ENCODE results near the gene SURF4.

Gene SURF4

GRCh38 chr9:133348718-133349573 is 26.9 kb downstream of the SURF4 start:
- Histone ChIP-seq H3K36me3 (peaks cover 69 to 81% (median 75%) of the 10 kb centered on the region in 11 experiments), H3K9ac (peak overlapping the region; percentile 99 to 100 (median 99)), H3K27me3 (no peaks in the 10 kb centered on the region), H3K4me3 (peak overlapping the region; percentile 89 to 99 (median 96)), H4K20me1 (peaks cover 47 to 87% (median 75%) of the 10 kb centered on the region in 11 experiments), H3K4me1 (peaks cover 50 to 76% (median 59%) of the 10 kb centered on the region in 10 experiments), H3K9me3 (replicated peaks in 1 of 11) (no peaks in the 10 kb centered on the region), H3K27ac (peak overlapping the region; percentile 93 to 100 (median 98)), H3K4me2 (peak overlapping the region; percentile 86 to 98 (median 96))
- no peak for TF ChIP-seq Cebpa-rat (IDR thresholded peaks at IDR 0.05)

- Histone ChIP-seq H3K36me3 (peaks cover 75 to 81% (median 78%) of the 10 kb centered on the region in 11 experiments), H3K4me3 (peak within 1 kb of the TSS; percentile 89 to 99 (median 96)), H3K4me1 (peaks cover 53 to 76% (median 59%) of the 10 kb centered on the region in 10 experiments), H3K27me3 (no peaks in the 10 kb centered on the region), H3K27ac (peak within 1 kb of the TSS; percentile 93 to 100 (median 98)), H4K20me1 (peaks cover 47 to 86% (median 67%) of the 10 kb centered on the region in 11 experiments), H3K4me2 (peak within 1 kb of the TSS; percentile 93 to 99 (median 97)), H3K9ac (peak within 1 kb of the TSS; percentile 99 to 100 (median 99)), H3K9me3 (replicated peaks in 1 of 11) (no peaks in the 10 kb centered on the region)
- TF ChIP-seq Cebpa-rat (IDR thresholded peaks at IDR 0.05): no peak
Observed at GRCh38 chr9:133347985-133348717, 27.7 kb downstream of the SURF4 start, which contains the start of the genes MED22 and RPL7A. MED22 (minus strand) TSS chr9:133348131; CDS start chr9:133346662, 1,469 bp downstream. RPL7A (plus strand) TSS chr9:133348218; CDS start chr9:133348244, 26 bp downstream.

- peak overlapping the region; percentile 99 to 100 (median 99) for H3K9ac ChIP-seq
- H3K27me3 ChIP-seq: no peaks in the 10 kb centered on the region
- peak overlapping the region; percentile 89 to 99 (median 96) for H3K4me3 ChIP-seq
- H3K4me2 ChIP-seq: peak overlapping the region; percentile 89 to 99 (median 97)
- peaks cover 41 to 86% (median 62%) of the 10 kb centered on the region in 11 experiments for H4K20me1 ChIP-seq
- H3K27ac ChIP-seq: peak overlapping the region; percentile 93 to 100 (median 98)
- peaks cover 72 to 81% (median 78%) of the 10 kb centered on the region in 11 experiments for H3K36me3 ChIP-seq
- TF ChIP-seq Cebpa-rat (IDR thresholded peaks at IDR 0.05): no peak
- no peaks in the 10 kb centered on the region for H3K9me3 ChIP-seq (replicated peaks in 1 of 11)
- peaks cover 57 to 76% (median 64%) of the 10 kb centered on the region in 10 experiments for H3K4me1 ChIP-seq
Observed at GRCh38 chr9:133347515-133347984, 28.3 kb downstream of the SURF4 start.

GRCh38 chr9:133346021-133346785 is 29.7 kb downstream of the SURF4 start:
- Histone ChIP-seq H3K9ac (peak overlapping the region; percentile 99 to 100 (median 99)), H3K27me3 (no peaks in the 10 kb centered on the region), H3K36me3 (peaks cover 66 to 81% (median 74%) of the 10 kb centered on the region in 11 experiments), H3K4me2 (peak overlapping the region; percentile 89 to 99 (median 97)), H3K9me3 (replicated peaks in 1 of 11) (no peaks in the 10 kb centered on the region), H4K20me1 (peaks cover 27 to 86% (median 58%) of the 10 kb centered on the region in 11 experiments), H3K4me1 (peaks cover 63 to 76% (median 70%) of the 10 kb centered on the region in 10 experiments), H3K4me3 (peak overlapping the region; percentile 89 to 99 (median 96)), H3K27ac (peak overlapping the region in 9 of 11 experiments; percentile 95 to 100 (median 98); a peak in 15 of 22 replicates)
- TF ChIP-seq Cebpa-rat (IDR thresholded peaks at IDR 0.05): no peak

GRCh38 chr9:133345596-133345995 is 30.3 kb downstream of the SURF4 start:
- H3K4me3 ChIP-seq: no peak overlapping the region
- no peak for TF ChIP-seq Cebpa-rat (IDR thresholded peaks at IDR 0.05)
- H3K27me3 ChIP-seq: no peaks in the 10 kb centered on the region
- peaks cover 21 to 81% (median 52%) of the 10 kb centered on the region in 11 experiments for H4K20me1 ChIP-seq
- peaks cover 63 to 76% (median 70%) of the 10 kb centered on the region in 10 experiments for H3K4me1 ChIP-seq
- no peaks in the 10 kb centered on the region for H3K9me3 ChIP-seq (replicated peaks in 1 of 11)
- peaks cover 62 to 81% (median 74%) of the 10 kb centered on the region in 11 experiments for H3K36me3 ChIP-seq
- peak overlapping the region in 9 of 11 experiments; percentile 13 to 100 (median 99); a peak in 11 of 22 replicates for H3K9ac ChIP-seq
- H3K27ac ChIP-seq: no peak overlapping the region
- peak overlapping the region in 8 of 11 experiments; percentile 89 to 99 (median 98); a peak in 11 of 22 replicates for H3K4me2 ChIP-seq

- no peak for TF ChIP-seq Cebpa-rat (IDR thresholded peaks at IDR 0.05)
- H3K36me3 ChIP-seq: peaks cover 56 to 81% (median 74%) of the 10 kb centered on the region in 11 experiments
- peaks cover 63 to 76% (median 70%) of the 10 kb centered on the region in 10 experiments for H3K4me1 ChIP-seq
- H3K27ac ChIP-seq: no peak overlapping the region
- H3K9me3 ChIP-seq (replicated peaks in 1 of 11): no peaks in the 10 kb centered on the region; a peak in 1 of 22 replicates
- H3K4me2 ChIP-seq: no peak overlapping the region
- H4K20me1 ChIP-seq: peaks cover 15 to 75% (median 46%) of the 10 kb centered on the region in 11 experiments
- H3K9ac ChIP-seq: peak overlapping the region in 9 of 11 experiments; percentile 8 to 100 (median 99); a peak in 7 of 22 replicates
- H3K4me3 ChIP-seq: no peak overlapping the region
- H3K27me3 ChIP-seq: no peaks in the 10 kb centered on the region
Observed at GRCh38 chr9:133344979-133345378, 30.9 kb downstream of the SURF4 start.

- H3K27me3 ChIP-seq: no peaks in the 10 kb centered on the region
Observed at GRCh38 chr9:133344071-133344470, 31.8 kb downstream of the SURF4 start.

More at GRCh38 chr9:133344071-133344470, 31.8 kb downstream of the SURF4 start:
- no peak overlapping the region for H3K4me3 ChIP-seq
- H3K36me3 ChIP-seq: peaks cover 52 to 81% (median 74%) of the 10 kb centered on the region in 11 experiments
- peak overlapping the region in 2 of 11 experiments; percentile 74 to 78; a peak in 1 of 22 replicates for H3K27ac ChIP-seq
- no peaks in the 10 kb centered on the region; a peak in 1 of 22 replicates for H3K9me3 ChIP-seq (replicated peaks in 1 of 11)
- H3K4me2 ChIP-seq: peak overlapping the region in 3 of 11 experiments; percentile 71 to 85 (median 79); a peak in 5 of 22 replicates
- peaks cover 6 to 66% (median 36%) of the 10 kb centered on the region in 11 experiments; a peak in 21 of 22 replicates for H4K20me1 ChIP-seq
- peak overlapping the region in 7 of 11 experiments; percentile 8 to 99 (median 69); a peak in 12 of 22 replicates for H3K9ac ChIP-seq
- TF ChIP-seq Cebpa-rat (IDR thresholded peaks at IDR 0.05): no peak
- peaks cover 61 to 78% (median 68%) of the 10 kb centered on the region in 10 experiments for H3K4me1 ChIP-seq

All from BLaER1 treated with 17β-estradiol and CSF1 and Interleukin-3, amounts not matched to agents 10 nM and 100 nM (cell line).